Measurements from ENCODE around the gene CT45A8. TPM values are rescaled to one million over a fixed set of nuclear protein-coding genes. Genes with fewer than 3 reads are reported as not detected.

Gene CT45A8, protein sequence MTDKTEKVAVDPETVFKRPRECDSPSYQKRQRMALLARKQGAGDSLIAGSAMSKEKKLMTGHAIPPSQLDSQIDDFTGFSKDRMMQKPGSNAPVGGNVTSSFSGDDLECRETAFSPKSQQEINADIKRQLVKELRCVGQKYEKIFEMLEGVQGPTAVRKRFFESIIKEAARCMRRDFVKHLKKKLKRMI
- total RNA-seq = not detected in 2 replicates

DNA sequence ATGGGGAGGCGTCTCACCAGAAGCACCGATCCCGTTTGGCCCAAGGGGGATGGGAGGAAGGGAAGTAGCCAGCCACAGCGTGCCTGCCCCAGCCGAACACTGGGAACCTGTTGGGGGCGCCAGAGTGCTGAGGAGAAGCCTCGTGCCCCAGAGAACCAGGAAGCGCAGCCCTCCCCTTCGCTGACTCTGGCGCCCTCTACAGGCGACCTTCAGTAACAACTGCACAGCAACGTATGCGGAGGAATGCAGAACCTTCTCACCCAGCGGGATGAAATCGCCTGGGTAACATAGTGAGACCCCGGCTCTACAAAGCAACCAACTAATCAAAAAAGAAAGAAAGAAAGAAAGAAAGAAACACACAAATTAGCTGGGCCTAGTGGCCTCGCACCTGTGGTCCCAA is at the start of gene CT45A8:
Gene CT45A8, minus strand, starts transcription at position 101 of the 400 bp plus-strand sequence. CDS start 3,755 bp downstream, outside the sequence.

DNA sequence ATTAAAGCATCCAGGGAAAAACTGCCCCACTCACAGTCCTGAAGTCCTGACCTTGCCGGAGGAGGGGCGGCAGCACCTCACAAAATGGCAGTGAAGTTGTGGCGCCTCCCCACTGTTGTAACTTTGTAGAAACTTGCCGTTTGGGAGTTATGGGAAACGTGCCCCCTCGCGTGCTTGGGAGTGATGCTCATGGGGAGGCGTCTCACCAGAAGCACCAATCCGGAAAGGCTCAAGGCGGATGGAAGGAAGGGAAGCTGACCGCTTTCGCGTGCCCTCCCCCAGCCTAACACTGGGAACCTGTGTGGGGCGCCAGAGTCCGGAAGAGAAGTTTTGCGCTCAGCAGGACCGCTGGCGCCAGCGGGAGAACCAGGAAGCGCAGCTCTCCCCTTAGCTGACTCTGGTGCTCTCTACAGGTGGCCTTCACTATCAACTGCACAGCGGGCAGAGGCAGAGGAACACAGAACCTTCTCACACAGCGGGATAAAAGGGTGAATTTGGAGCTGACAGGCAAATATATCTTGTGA is 39.0 kb upstream of the CT45A8 start, which contains the start of the genes CT45A10 and SAGE1:
Gene CT45A10, minus strand, starts transcription at position 151 of the 524 bp plus-strand sequence. CDS start 8,100 bp downstream, outside the sequence.
Gene SAGE1, plus strand, starts transcription at position 423 of the 524 bp plus-strand sequence. CDS start 2,527 bp downstream, outside the sequence.

DNA sequence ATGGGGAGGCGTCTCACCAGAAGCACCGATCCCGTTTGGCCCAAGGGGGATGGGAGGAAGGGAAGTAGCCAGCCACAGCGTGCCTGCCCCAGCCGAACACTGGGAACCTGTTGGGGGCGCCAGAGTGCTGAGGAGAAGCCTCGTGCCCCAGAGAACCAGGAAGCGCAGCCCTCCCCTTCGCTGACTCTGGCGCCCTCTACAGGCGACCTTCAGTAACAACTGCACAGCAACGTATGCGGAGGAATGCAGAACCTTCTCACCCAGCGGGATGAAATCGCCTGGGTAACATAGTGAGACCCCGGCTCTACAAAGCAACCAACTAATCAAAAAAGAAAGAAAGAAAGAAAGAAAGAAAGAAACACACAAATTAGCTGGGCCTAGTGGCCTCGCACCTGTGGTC is 17.4 kb upstream of the CT45A8 start, which contains the start of gene CT45A9:
Gene CT45A9, minus strand, starts transcription at position 101 of the 400 bp plus-strand sequence. CDS start 3,751 bp downstream, outside the sequence.

DNA sequence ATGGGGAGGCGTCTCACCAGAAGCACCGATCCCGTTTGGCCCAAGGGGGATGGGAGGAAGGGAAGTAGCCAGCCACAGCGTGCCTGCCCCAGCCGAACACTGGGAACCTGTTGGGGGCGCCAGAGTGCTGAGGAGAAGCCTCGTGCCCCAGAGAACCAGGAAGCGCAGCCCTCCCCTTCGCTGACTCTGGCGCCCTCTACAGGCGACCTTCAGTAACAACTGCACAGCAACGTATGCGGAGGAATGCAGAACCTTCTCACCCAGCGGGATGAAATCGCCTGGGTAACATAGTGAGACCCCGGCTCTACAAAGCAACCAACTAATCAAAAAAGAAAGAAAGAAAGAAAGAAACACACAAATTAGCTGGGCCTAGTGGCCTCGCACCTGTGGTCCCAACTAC is 17.2 kb downstream of the CT45A8 start, which contains the start of gene CT45A7:
Gene CT45A7, minus strand, starts transcription at position 101 of the 400 bp plus-strand sequence. CDS start 3,747 bp downstream, outside the sequence.

DNA sequence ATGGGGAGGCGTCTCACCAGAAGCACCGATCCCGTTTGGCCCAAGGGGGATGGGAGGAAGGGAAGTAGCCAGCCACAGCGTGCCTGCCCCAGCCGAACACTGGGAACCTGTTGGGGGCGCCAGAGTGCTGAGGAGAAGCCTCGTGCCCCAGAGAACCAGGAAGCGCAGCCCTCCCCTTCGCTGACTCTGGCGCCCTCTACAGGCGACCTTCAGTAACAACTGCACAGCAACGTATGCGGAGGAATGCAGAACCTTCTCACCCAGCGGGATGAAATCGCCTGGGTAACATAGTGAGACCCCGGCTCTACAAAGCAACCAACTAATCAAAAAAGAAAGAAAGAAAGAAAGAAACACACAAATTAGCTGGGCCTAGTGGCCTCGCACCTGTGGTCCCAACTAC is 34.4 kb downstream of the CT45A8 start, which contains the start of gene CT45A2:
Gene CT45A2, minus strand, starts transcription at position 101 of the 400 bp plus-strand sequence. CDS start 3,747 bp downstream, outside the sequence.

DNA sequence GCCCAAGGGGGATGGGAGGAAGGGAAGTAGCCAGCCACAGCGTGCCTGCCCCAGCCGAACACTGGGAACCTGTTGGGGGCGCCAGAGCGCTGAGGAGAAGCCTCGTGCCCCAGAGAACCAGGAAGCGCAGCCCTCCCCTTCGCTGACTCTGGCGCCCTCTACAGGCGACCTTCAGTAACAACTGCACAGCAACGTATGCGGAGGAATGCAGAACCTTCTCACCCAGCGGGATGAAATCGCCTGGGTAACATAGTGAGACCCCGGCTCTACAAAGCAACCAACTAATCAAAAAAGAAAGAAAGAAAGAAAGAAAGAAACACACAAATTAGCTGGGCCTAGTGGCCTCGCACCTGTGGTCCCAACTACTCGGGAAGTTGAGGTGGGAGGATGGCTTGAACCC is 51.7 kb downstream of the CT45A8 start, which contains the start of gene CT45A6:
Gene CT45A6, minus strand, starts transcription at position 101 of the 400 bp plus-strand sequence. CDS start 3,794 bp downstream, outside the sequence.

Other genes starting within 250 kb of the CT45A8 start
- not detected in 2 replicates for gene CT45A1, start 140.9 kb downstream of the CT45A8 start, total RNA-seq
- gene CT45A3, start 86.3 kb downstream of the CT45A8 start, total RNA-seq = not detected in 2 replicates
- not detected in 2 replicates for gene CT45A5, start 69.0 kb downstream of the CT45A8 start, total RNA-seq
- not detected in 2 replicates for gene CT45A6, start 51.8 kb downstream of the CT45A8 start, total RNA-seq
- gene CT45A2, start 34.5 kb downstream of the CT45A8 start, total RNA-seq = not detected in 2 replicates
- gene CT45A7, start 17.3 kb downstream of the CT45A8 start, total RNA-seq = not detected in 2 replicates
- not detected in 2 replicates for gene CT45A9, start 17.3 kb upstream of the CT45A8 start, total RNA-seq
- gene CT45A10, start 38.9 kb upstream of the CT45A8 start, total RNA-seq = not detected in 2 replicates
- not detected in 2 replicates for gene SAGE1, start 39.2 kb upstream of the CT45A8 start, total RNA-seq
- 15.9 and 16.4 TPM in 2 replicates for gene MMGT1, start 119.5 kb upstream of the CT45A8 start, total RNA-seq
- 11.8 and 16.9 TPM in 2 replicates for gene SLC9A6, start 130.9 kb upstream of the CT45A8 start, total RNA-seq